GM21515 (cell line): ENCODE results near the gene PNMA6E.

Experiments
- ATAC-seq: cut with Tn5 transposase; IDR thresholded peaks from one replicate; pipeline ENCODE4 v1.9.1; 2021; ENCODE audit not compliant: unreplicated experiment

PNMA6E gene

DNA sequence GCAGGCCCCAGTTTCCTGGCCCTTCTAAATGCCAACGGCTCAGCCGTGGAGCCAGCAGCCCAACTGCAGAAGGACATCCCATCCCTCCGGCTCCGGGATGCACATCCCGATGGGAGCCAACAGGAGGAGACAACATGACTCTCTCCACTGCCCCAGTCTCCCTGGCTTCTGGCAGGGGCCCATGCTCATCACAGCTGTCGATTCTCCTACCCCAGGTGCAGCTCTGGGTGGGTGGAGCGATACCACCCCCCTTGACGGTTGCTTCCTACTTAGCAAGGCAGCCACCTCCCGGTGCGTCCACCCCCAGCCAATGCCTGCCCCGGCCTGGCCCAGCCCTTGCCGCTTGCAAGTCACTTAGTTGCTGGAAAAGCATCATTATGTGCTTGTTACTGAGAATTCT is 47.7 kb downstream of the PNMA6E start:
- no peak for ATAC-seq

DNA sequence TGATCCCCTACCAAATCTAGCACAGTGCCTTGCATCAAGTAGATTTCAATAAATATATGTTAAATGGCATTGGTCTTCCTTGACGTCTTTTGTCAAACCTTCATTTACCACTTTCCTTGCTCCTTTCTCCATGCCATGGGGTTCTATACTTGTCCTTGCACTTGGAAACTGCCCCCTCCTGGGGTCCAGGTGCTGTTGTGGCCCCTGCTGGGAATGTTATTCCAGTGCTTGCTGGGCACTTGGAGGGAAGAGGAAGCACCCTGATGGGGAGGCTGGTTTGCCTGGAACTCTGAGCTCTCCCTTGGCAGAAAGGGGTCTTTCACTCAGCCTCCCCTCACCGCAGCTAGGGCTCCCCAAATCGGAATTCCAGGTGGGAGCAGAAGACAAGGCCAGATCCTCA is 48.3 kb downstream of the PNMA6E start:
- no peak for ATAC-seq

DNA sequence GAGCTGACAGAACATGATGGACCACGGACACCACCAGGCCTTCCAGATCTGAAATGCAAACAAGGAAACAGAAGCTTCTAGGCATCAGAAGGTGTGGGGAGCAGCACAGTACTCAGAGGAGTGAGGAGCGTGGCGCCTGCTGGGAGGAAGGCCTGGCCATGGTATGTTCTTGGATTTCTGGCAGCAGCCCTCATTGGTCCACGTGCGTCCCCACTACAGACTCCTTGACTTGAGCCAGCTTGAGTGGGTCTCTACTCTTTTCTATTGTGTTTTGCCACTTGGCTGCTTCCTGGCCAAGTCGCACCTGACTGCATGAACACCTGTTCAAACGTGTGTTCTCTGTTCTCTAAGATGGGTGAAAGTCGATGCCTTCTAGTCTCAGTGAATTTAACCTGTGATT is 49.2 kb downstream of the PNMA6E start:
- ATAC-seq: no peak

DNA sequence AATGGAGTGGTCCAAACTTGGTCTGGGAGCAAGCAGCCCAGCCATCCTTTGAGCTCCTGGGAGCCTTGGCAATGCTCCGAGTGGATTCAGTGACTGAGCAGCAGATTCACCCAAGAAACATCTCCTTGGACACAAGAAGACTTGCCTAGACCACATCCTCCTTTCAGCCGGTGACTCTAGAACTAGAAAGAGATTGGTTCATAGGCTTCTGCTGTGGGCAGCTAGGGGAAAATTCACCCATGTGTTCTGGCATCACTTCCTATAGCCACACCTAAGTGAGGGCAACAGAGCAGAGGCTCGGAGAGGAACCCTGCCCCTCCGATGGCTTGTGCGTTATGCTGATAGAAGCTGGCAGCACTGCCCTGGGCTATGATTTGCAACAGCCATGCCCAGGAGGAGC is 51.2 kb downstream of the PNMA6E start:
- no peak for ATAC-seq

DNA sequence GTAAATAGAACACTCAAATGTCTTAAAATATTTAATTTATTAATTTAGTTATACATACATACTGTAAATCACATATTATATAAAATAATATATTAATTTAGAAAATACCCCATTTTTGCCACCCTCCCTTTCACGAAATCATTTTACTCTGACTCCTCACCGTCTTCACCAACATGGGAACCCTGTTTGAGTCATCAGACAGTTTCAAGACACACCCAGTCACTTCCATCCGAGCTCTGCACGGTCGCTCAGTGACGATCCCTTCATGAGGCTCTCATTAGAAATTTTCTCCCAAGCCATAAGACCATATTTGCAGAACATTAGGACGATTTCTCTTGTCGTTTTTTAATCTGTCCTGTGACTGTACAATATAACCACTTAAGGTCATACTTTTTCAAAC is 52.7 kb downstream of the PNMA6E start:
- ATAC-seq: no peak

DNA sequence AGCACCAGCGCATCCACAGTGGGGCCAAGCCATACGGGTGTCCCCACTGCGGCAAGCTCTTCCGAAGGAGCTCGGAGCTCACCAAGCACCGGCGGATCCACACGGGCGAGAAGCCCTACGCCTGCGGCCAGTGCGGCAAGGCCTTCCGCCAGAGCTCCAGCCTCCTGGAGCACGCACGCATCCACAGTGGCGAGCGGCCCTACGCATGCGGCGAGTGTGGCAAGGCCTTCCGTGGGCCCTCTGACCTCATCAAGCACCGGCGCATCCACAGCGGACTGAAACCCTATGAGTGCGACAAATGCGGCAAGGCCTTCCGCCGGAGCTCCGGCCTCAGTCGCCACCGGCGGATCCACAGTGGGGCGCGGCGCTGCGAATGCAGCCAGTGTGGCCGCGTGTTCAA is 53.6 kb downstream of the PNMA6E start:
- no peak for ATAC-seq
